Transverse colon (tissue), 3 donors: ENCODE measurements around the gene RTKN.

Experiments
- POLR2A ChIP-seq: fragments of 450-650 bp; IDR thresholded peaks from one replicate; pipeline ENCODE4 v1.6.1; 2016; ENCODE audit warnings: antibody characterized with exemption, mild to moderate bottlenecking, moderate library complexity
- TF ChIP-seq, protein P1 (sequence below), 5 experiments: fragments of 200-600 bp in 3 of 5; fragments of 450-650 bp in 2 of 5; sonication (generic) in 3 of 5; IDR thresholded peaks; 1 replicate in 2 of 5; 2 replicates in 3 of 5; pipeline ENCODE4 v1.5.1; 2016 to 2017; ENCODE audit warnings: antibody characterized with exemption in 5 of 5, inconsistent platforms in 3 of 5, mild to moderate bottlenecking in 2 of 5, moderate library complexity in 1 of 5

- TF ChIP-seq POLR2A = no peak
- TF ChIP-seq, protein P1, sequence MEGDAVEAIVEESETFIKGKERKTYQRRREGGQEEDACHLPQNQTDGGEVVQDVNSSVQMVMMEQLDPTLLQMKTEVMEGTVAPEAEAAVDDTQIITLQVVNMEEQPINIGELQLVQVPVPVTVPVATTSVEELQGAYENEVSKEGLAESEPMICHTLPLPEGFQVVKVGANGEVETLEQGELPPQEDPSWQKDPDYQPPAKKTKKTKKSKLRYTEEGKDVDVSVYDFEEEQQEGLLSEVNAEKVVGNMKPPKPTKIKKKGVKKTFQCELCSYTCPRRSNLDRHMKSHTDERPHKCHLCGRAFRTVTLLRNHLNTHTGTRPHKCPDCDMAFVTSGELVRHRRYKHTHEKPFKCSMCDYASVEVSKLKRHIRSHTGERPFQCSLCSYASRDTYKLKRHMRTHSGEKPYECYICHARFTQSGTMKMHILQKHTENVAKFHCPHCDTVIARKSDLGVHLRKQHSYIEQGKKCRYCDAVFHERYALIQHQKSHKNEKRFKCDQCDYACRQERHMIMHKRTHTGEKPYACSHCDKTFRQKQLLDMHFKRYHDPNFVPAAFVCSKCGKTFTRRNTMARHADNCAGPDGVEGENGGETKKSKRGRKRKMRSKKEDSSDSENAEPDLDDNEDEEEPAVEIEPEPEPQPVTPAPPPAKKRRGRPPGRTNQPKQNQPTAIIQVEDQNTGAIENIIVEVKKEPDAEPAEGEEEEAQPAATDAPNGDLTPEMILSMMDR (IDR thresholded peaks at IDR 0.05) = no peak
Measured at GRCh38 chr2:74417763-74418162, 24.0 kb downstream of the RTKN start.
